Mesenteric fat pad (tissue), 1 donor: ENCODE data around the gene KIRREL3. TPM values are rescaled to one million over a fixed set of nuclear protein-coding genes. Genes with fewer than 3 reads are reported as not detected.
"Not testable (repeated sequence)": the region's sequence is repeated elsewhere in the genome, so short reads cannot be mapped to it uniquely, and the experiment has no call there.

Experiments used
- DNase-seq: peaks from one replicate; pipeline ENCODE4 v3.0.0-alpha.2; 2020; ENCODE audit warnings: low spot score
- total RNA-seq: library from RNA; stranded (reverse); fragmentation: NEBNext Ultra II Directional; extraction: Animal tissue kit (Norgen Biotek cat#: 25700); gene quantifications from one replicate; pipeline ENCODE4 v1.2.1, GENCODE V29; 2021
- donor health status: DM: yes; HTN: yes; CAD: no.

Gene KIRREL3
- total RNA-seq, 1 donor from 2014 or later, result 0.13 TPM

DNA sequence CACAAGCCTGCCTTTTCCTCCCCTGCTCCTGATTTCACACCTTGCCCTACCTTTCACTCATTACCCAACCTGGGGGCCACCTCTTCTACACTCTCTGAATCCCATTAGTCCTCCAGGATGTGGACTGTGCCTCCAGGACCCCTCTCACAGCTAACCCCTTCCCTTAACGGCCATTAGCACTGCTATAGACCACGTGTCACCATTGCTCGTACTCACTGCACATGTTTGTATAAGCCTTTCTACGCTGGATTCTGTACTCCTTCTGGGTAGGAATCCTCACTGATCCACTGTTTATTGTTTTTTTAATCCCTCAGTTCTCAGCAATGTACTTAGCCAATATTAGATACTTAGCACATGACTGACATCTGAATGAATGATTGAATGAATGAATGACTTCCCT lies 40.9 kb downstream of the KIRREL3 start:
- DNase-seq, result no peak

GRCh38 chr11:126956635-126957034 lies 43.9 kb downstream of the KIRREL3 start:
- no peak for DNase-seq

DNA sequence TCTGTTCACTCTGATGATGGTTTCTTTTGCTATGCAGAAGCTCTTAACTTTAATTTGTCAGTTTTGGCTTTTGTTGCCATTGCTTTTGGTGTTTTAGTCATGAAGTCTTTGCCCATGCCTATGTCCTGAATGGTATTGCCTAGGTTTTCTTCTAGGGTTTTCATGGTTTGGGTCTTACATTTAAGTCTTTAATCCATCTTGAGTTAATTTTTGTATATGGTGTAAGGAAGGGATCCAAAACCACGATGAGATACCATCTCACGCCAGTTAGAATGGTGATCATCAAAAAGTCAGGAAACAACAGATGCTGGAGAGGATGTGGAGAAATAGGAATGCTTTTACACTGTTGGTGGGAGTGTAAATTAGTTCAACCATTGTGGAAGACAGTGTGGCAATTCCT lies 48.0 kb downstream of the KIRREL3 start:
- DNase-seq, result not testable (repeated sequence)

DNA sequence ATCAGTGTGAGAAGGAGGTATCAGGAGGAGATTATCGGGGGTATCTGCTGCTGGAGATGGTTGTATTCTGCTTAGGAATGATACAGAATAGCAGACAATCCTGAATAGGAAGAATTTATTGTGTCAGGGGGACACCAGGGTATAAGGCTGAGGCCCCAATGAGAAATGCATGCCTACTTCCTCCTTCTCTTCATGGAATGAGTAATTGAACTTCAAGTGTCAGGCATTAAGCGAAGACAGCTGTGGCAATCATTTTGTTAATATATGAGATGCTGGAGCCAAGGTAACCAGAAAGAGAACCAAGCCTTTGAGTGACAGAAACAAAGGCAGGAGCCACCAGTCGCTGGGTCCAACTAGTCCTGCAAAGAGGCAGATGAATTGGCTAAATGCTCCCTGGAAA lies 49.1 kb downstream of the KIRREL3 start:
- no peak for DNase-seq

GRCh38 chr11:126949066-126949891 lies 51.3 kb downstream of the KIRREL3 start:
- DNase-seq, result no peak

DNA sequence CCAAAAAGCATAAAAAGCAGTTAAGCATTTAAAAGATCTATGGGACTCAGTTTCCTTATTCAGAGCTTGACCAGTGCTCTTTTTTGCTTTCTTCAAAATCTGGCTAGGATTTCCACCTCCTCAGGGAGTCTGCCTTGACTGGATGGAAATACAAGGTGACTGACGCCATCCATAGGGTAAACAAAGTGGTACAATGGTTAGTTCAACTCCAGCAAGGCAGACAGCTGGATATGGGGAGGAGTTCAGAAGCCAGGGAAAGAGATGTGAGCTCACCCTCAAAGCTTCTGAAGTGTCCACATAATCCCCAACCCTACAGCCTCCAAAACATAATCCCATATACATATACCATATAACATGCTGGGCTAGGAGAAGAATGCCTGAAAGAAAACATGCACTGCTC lies 52.0 kb downstream of the KIRREL3 start:
- no peak for DNase-seq

DNA sequence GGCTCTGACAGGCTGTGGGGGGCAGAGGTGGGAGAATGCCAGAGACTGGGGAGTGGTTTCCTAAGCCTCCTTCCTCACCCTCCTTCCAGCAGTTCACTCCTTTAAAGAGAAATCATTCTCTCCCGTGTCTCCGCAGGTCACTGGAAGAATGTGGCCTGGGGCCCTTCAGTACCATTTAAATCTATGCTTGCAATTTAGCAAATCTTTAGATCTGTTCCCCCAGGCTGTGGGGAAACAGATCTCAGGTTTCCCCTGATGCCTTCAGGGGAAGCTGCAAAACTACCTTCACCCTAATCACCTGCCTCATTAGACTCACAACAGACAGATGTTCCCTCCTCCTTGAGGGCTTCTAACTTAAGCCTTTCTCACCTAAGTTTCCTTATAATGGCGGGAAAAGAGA lies 55.3 kb downstream of the KIRREL3 start:
- DNase-seq, result no peak

DNA sequence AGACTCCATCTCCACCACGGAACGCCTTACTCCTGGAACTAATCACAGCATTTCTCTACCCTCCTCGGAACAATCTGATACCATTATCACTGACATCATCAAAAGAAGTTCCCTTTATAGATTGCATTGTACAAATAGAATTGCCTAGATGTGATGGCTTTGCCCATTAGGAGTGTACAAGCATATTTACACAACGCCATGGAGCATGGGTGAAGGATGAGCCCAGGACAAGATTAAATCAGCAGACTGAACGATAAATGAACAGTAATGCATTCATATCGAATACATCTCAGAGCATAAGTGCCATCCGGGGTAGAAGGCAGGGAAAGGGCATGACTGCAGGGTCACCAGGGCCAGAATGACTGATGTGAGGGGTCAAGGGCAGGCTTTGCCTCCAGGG lies 57.3 kb downstream of the KIRREL3 start:
- no peak for DNase-seq

DNA sequence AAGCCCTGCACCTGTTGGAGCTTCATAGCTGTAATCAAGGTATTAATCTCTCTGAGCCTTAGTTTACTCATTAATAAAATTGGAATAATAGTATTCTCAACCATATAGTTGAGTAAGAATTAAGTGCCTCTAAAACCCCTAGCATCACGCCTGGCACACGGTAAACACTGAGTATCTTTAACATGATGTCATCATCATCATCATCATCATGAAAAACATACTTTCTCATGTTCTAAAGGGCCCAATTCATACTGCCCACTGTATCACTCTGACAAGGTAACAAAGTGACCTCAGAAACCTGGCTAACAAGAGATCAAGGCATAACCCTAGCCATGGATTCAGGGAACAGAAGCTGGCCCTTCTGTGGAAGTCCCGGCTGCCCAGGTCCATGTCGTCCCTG lies 58.4 kb downstream of the KIRREL3 start:
- DNase-seq, result no peak

- no peak for DNase-seq
These were observed 61.0 kb downstream of the KIRREL3 start for GRCh38 chr11:126939552-126939951.

DNA sequence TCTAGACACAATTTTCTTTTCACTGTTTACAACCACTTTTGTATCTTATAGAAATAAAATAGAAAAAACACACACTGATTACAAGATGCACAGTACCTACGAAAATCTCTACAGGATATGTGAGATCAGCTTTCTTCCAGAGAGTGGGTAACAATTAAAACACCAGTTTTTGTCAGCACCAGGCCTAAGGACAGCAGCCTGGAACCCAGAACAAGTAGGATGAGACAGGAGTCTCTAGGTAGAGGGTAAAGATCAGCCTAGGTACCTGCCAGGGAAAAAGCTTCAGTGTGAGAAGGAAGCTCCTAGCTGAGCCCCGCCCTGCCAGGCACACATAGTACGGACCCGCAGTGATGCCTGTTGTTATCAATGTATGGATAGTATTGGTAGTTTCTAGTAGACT lies 61.9 kb downstream of the KIRREL3 start:
- DNase-seq, result no peak

- no peak for DNase-seq
These were observed 70.3 kb downstream of the KIRREL3 start for GRCh38 chr11:126930091-126930841.

DNA sequence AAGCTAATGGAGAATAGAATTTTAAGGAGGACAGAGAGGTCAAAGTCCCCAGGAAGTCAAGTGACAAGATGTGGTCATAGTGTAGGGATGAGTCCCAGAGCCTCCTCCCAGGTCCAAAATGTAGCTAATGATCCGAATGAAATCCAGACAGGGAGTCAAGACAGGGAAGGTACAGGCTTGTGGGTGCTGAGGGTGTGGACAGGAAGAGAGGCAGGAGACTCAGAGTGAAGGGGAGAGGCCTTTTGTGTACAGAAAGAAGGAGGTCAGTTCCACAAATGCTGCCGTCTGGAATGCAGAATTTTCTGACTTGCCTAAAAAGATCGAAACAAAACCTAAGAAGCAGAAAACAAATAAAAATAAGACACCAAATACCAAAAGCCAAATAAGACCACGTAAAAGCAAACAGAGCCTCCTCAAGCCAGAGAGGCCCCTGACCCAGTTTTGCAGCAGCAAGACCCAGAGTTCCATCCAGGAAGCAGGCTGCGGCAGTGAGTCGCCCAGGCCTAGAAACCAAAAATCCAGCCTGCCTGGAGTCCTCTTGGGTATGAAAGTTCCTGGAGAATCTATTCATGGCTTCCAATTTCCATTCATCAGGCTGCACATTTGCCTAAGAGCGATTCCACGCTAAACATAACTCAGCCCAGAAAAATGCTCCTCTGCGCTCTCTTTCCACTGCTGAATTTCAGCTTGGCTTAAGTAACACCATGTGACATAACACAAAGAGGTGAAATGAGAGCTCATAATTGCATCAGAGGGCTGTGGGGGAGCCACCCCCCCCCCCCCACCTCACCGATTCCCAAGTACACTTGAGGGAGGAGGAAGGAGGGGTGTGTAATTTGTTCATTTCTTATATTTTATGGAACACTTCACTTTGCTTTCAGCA lies 71.2 kb downstream of the KIRREL3 start:
- no peak for DNase-seq

DNA sequence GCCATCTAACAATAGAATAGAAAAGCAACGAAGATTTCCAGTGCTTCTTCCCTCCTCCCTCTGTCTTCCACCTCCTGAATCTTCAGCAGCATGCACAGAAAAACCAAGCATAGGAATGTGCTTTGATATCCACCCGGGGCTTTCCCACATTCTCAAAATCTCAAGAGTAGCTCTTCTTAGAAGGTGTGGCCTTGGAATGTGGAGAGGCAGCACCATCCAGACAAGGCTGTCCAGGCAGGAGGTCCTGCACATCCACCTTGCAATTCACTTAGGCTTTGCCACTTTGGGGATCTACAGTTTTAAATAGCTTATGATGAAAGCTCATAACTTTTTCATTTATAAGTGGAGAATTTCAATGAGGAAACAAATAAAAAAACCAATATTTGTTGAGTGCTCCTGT lies 72.9 kb downstream of the KIRREL3 start:
- DNase-seq, result no peak

GRCh38 chr11:126926376-126926791 lies 74.2 kb downstream of the KIRREL3 start:
- no peak for DNase-seq

DNA sequence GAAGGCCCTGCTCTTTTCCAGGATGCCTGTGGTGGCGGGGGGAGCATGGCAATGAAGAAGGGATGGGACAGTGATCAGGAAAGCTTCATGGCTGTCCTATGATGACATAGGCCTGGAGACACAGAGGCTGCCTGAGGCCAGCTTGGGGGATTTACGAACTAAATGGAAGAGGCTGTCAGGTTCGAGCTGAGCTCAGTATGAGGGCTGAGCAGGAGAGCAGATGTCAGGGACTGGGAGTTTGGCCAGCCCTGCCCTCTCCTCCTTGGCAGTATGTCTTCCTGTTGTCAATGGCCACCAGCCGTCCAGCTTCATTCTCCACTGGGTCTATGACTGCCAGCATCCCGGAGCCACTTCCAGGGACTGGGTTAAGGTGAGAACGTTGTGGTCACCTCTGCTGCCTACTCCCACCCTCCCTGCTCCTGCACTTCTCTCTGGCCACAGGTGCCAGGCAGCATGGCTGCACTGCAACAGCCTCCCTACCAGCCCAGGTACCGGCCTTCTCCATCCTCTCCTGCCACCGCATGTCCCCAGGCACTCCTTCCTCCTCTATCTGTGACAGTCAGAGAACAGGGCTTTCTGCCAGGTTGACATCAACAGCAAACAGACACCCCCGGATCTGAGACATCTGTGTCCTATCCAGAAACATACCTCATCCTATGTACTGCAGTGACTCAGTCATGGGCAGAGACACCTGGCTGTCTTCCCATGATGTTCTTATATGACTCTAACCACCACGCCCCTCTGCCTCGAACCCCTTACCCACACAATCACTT lies 75.1 kb downstream of the KIRREL3 start:
- no peak for DNase-seq

GRCh38 chr11:126924376-126925040 lies 76.1 kb downstream of the KIRREL3 start:
- no peak for DNase-seq

- no peak for DNase-seq
These were observed 79.7 kb downstream of the KIRREL3 start for GRCh38 chr11:126920833-126921232.

DNA sequence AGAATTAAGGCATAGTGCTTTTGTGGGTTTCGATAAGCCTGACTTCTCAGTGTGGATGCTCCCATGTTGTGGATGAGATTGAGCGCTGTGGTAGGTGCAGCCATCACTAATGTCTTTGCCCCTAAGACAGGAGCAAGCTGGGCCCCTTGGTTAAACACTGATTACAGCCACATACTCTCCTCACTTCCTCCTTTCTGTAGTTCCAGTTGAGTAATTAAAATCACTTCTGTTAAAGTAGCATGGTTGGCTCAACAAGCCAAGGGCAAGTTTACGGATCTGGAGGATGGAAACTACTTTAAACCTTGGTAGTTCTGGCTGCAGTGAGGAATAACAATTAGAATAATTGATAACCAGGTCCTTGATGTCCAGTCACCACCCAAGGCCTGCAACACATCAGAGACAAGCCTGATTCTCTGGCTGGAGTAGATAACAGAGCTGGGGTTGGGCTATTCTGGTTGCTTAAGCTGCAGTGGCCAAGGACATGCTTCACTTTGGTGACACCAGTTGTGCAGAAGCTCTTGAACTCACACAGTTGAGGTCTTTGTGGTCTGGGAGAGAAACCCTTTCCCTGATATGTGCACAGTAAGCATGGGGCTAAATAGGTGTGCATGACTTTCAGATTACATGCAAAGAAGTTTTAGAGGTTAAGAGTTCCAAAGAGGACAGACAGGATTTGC lies 81.3 kb downstream of the KIRREL3 start:
- DNase-seq, result no peak

- DNase-seq, result no peak
These were observed 82.0 kb downstream of the KIRREL3 start for GRCh38 chr11:126918556-126918955.
